OCI-LY7 (cell line): ENCODE measurements around the gene LRRC56. TPM values are rescaled to one million over a fixed set of nuclear protein-coding genes. Genes with fewer than 3 reads are reported as not detected.
A peak's percentile ranks its signal among the peaks of the same experiment; 100 is the strongest.

ENCODE experiments used
- BruUV-seq: library from RNA; stranded (reverse); fragments of 400-500 nt; replicated peaks from 2 replicates; lab custom pipeline; 2021; lab: Mats Ljungman, UMichigan
- CTCF ChIA-PET: fragments of 300-600 bp; sonication (Branson Sonifier 250); formaldehyde crosslinking; loops from one replicate; lab custom pipeline; 2022; ENCODE audit warnings: antibody characterized with exemption; ENCODE audit not compliant: unreplicated experiment; lab: Charles Lee
- POLR2A ChIA-PET: fragments of 300-600 bp; sonication (Branson Sonifier 250); formaldehyde crosslinking; loops from one replicate; lab custom pipeline; 2022; ENCODE audit warnings: antibody characterized with exemption; lab: Charles Lee
- DNase-seq: peaks from one replicate; pipeline ENCODE4 v3.0.0-alpha.2; 2015; ENCODE audit warnings: low spot score
- H2AFZ ChIP-seq: fragments of 200-600 bp; sonication (generic), shearing (Covaris generic); 2 replicates; pipeline ENCODE4 v1.6.1; 2014; ENCODE audit warnings: mild to moderate bottlenecking, antibody characterized with exemption, low read length, moderate library complexity
- H3K27ac ChIP-seq: fragments of 200-600 bp; sonication (generic); 2 replicates; pipeline ENCODE4 v1.5.1; 2014; ENCODE audit warnings: mixed run types, low read depth, mild to moderate bottlenecking, moderate library complexity, low read length, inconsistent platforms; ENCODE audit not compliant: poor library complexity, severe bottlenecking
- H3K36me3 ChIP-seq: fragments of 200-600 bp; sonication (generic); 2 replicates; pipeline ENCODE4 v1.6.1; 2014; ENCODE audit warnings: mild to moderate bottlenecking, antibody characterized with exemption, low read length, moderate library complexity, mixed read lengths; ENCODE audit not compliant: insufficient read depth
- H3K4me1 ChIP-seq: fragments of 200-600 bp; sonication (generic); 2 replicates; pipeline ENCODE4 v1.5.1; 2014; ENCODE audit warnings: mild to moderate bottlenecking, low read length; ENCODE audit not compliant: insufficient read depth, poor library complexity, severe bottlenecking
- H3K4me2 ChIP-seq: fragments of 200-600 bp; sonication (generic); 2 replicates; pipeline ENCODE4 v1.6.1; 2014; ENCODE audit warnings: mild to moderate bottlenecking, low read length
- H3K4me3 ChIP-seq: fragments of 200-600 bp; sonication (generic); 2 replicates; pipeline ENCODE4 v1.5.1; 2014; ENCODE audit warnings: mild to moderate bottlenecking, low read depth, low read length; ENCODE audit not compliant: poor library complexity, severe bottlenecking
- H3K79me2 ChIP-seq: fragments of 200-600 bp; sonication (generic); 2 replicates; pipeline ENCODE4 v1.6.1; 2016; ENCODE audit warnings: low read depth, mild to moderate bottlenecking, low read length, moderate library complexity, mixed read lengths; ENCODE audit not compliant: insufficient read depth
- H3K9me2 ChIP-seq: fragments of 200-600 bp; sonication (generic); 2 replicates; pipeline ENCODE4 v1.6.1; 2016; ENCODE audit warnings: mild to moderate bottlenecking, low read length, mixed read lengths; ENCODE audit not compliant: insufficient read depth
- H3K9me3 ChIP-seq: fragments of 200-600 bp; sonication (generic); 2 replicates; pipeline ENCODE4 v1.6.1; 2014; ENCODE audit warnings: mild to moderate bottlenecking, mixed run types, low read length, mixed read lengths
- H4K20me1 ChIP-seq: fragments of 200-600 bp; sonication (generic); 2 replicates; pipeline ENCODE4 v1.6.1; 2014; ENCODE audit warnings: mild to moderate bottlenecking, antibody characterized with exemption, low read length, moderate library complexity, mixed read lengths; ENCODE audit not compliant: insufficient read depth
- EZH2phosphoT487 ChIP-seq: fragments of 200-600 bp; sonication (generic); IDR thresholded peaks from 2 replicates; pipeline ENCODE4 v1.6.1; 2018; ENCODE audit warnings: low read depth, borderline replicate concordance, mild to moderate bottlenecking, mixed run types, antibody characterized with exemption, low read length, moderate library complexity, mixed read lengths
- intact Hi-C: fragments of 100-400 bp; cut with micrococcal nuclease; formaldehyde crosslinking; loops from one replicate; pipeline ENCODE4 v1.10.0; 2022; ENCODE audit not compliant: unreplicated experiment
- total RNA-seq, 2 experiments: library from RNA; depleted of rRNA in 1 of 2; stranded (reverse); fragments of >200 nt in 1 of 2; shearing (Covaris generic) in 1 of 2; gene quantifications; 2 replicates each; pipeline ENCODE4 v1.2.3, GENCODE V29; 2014 to 2022
- TF ChIP-seq, protein P1 (sequence below): fragments of 200-600 bp; sonication (generic); conservative IDR thresholded peaks from 2 replicates; pipeline ENCODE4 v1.5.1; 2014; ENCODE audit warnings: mild to moderate bottlenecking, antibody characterized with exemption, low read length, moderate library complexity, mixed read lengths

LRRC56 gene
- total RNA-seq, 2 experiments from 2014 or later = 1.6 to 2.5 TPM

DNA sequence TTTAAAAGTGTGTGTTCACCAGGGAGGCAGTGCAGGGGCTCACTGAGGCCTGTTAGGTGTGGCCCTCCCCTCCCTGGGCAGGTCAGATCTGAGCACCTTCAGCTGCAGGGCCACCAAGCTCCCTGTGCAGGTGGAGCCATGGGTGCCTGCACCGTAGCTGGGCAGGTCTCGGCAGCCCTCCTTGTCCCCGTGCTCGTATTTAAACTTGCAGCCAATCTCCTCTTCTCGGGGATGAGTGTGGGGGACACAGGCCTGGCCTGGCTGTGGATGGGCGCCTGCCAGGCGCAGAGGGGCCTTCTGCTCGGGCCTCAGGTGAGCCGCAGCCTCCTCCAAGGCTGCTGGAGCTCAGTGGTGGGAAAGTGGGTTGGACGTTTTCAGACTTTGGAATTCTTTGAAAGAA, 58.1 kb downstream of the LRRC56 start:
- Histone ChIP-seq H4K20me1 (no peaks in the 10 kb centered on the region), H3K27ac (no peak overlapping the region), H3K4me3 (no peak overlapping the region), H3K36me3 (peaks cover 91% of the 10 kb centered on the region), H3K9me2 (no peaks in the 10 kb centered on the region), H2AFZ (no peak overlapping the region), H3K9me3 (no peaks in the 10 kb centered on the region), H3K4me1 (no peaks in the 10 kb centered on the region), H3K79me2 (no peaks in the 10 kb centered on the region), H3K4me2 (no peak overlapping the region)
- TF ChIP-seq EZH2phosphoT487 = no peak
- TF ChIP-seq, protein P1, sequence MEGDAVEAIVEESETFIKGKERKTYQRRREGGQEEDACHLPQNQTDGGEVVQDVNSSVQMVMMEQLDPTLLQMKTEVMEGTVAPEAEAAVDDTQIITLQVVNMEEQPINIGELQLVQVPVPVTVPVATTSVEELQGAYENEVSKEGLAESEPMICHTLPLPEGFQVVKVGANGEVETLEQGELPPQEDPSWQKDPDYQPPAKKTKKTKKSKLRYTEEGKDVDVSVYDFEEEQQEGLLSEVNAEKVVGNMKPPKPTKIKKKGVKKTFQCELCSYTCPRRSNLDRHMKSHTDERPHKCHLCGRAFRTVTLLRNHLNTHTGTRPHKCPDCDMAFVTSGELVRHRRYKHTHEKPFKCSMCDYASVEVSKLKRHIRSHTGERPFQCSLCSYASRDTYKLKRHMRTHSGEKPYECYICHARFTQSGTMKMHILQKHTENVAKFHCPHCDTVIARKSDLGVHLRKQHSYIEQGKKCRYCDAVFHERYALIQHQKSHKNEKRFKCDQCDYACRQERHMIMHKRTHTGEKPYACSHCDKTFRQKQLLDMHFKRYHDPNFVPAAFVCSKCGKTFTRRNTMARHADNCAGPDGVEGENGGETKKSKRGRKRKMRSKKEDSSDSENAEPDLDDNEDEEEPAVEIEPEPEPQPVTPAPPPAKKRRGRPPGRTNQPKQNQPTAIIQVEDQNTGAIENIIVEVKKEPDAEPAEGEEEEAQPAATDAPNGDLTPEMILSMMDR = no peak
- DNase-seq = no peak
- CTCF ChIA-PET = no interaction called here
- no TSS peak for BruUV-seq
- intact Hi-C loops = no loop called here
- POLR2A ChIA-PET = no interaction called here

DNA sequence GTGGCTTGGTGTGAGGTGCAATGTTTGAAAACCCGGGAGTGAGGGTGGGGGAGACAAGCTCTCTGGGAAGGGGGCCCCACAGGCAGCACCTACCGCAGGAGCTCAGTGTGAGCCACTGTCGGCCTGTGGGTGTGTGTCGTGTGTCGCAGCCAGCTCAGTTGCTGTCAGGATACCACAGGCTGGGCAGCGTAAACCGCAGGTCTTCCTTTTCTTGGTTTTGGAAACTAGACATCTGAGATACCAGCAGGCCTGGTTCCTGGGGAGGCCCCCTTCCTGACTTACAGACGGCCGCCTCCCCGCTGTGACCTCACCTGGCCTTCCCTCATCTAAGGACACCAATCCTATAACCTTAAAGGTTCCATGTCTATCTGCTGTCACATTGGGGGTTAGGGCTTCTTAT, 59.0 kb downstream of the LRRC56 start:
- POLR2A ChIA-PET = no interaction called here
- Histone ChIP-seq H3K9me2 (no peaks in the 10 kb centered on the region), H3K4me1 (no peaks in the 10 kb centered on the region), H3K27ac (no peak overlapping the region), H2AFZ (no peak overlapping the region), H3K79me2 (no peaks in the 10 kb centered on the region), H3K4me3 (no peak overlapping the region), H3K4me2 (no peak overlapping the region), H3K9me3 (no peaks in the 10 kb centered on the region), H4K20me1 (no peaks in the 10 kb centered on the region), H3K36me3 (peaks cover 87% of the 10 kb centered on the region)
- intact Hi-C loops = no loop called here
- TF ChIP-seq EZH2phosphoT487 = no peak
- TF ChIP-seq, protein P1 = no peak
- no peak for DNase-seq
- CTCF ChIA-PET = no interaction called here
- BruUV-seq = no TSS peak

DNA sequence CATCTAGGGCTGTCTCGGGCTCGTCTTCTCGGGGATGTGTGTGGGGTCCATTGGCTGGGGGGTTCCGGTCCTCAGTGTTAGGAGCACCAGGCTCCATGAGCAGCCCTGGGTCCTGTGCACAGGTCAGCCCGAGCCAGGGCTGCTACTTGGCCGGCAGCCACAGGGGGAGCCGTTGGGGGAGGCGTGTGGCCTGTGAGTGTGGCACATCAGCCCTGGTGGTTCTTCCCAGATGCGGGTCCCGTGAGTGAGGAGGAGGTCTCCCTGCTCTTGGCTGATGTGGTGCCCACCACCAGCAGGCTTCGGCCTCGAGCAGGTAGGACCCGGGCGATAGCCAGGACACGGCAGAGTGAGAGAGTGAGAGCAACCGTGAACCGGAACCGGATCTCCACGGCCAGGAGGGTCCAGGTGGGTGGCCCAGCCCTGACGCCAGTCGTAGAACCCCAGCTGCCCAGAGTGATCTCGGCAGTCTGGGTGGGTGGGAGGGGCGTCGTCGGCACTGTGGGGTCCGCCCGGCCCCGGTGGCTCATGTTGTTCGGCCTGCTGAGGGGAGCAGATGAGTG, 59.9 kb downstream of the LRRC56 start:
- Histone ChIP-seq H3K79me2 (no peaks in the 10 kb centered on the region), H3K9me3 (no peaks in the 10 kb centered on the region), H3K27ac (no peak overlapping the region), H3K9me2 (no peaks in the 10 kb centered on the region), H3K4me3 (no peak overlapping the region), H3K4me2 (no peak overlapping the region), H3K36me3 (peaks cover 90% of the 10 kb centered on the region), H3K4me1 (no peaks in the 10 kb centered on the region), H4K20me1 (no peaks in the 10 kb centered on the region), H2AFZ (no peak overlapping the region)
- BruUV-seq = no TSS peak
- POLR2A ChIA-PET = no interaction called here
- CTCF ChIA-PET = no interaction called here
- no peak for DNase-seq
- TF ChIP-seq EZH2phosphoT487 = no peak
- TF ChIP-seq, protein P1 = peak; percentile 48
- intact Hi-C loops = no loop called here
